Natural killer cell (primary cell): Measurements from ENCODE around the gene GKAP1. TPM values are rescaled to one million over a fixed set of nuclear protein-coding genes. Genes with fewer than 3 reads are reported as not detected.
"Not testable (repeated sequence)": the region's sequence is repeated elsewhere in the genome, so short reads cannot be mapped to it uniquely, and the experiment has no call there.

ENCODE experiments used
- ATAC-seq, 3 donors: fragments of 150-1000 bp in 2 of 3; fragments of 200-7000 bp in 1 of 3; cut with Tn5 transposase; 1 replicate in 1 of 3; 2 replicates in 2 of 3; pipeline ENCODE4 v1.10.0; 2021; ENCODE audit warnings: mild to moderate bottlenecking in 2 of 3, moderate library complexity in 2 of 3
- DNase-seq, 2 donors: peaks; one replicate each; pipeline versions ENCODE4 v3.0.0 to v3.0.0-alpha.2; 2013 to 2021; ENCODE audit warnings: mixed read lengths in 1 of 2
- H3K27ac ChIP-seq: one replicate; pipeline ENCODE4 v1.5.1; 2013; ENCODE audit warnings: mild to moderate bottlenecking, low read length
- H3K27me3 ChIP-seq: one replicate; pipeline ENCODE4 v1.6.1; 2013; ENCODE audit warnings: low read length; ENCODE audit not compliant: control insufficient read depth, insufficient read depth
- H3K36me3 ChIP-seq: one replicate; pipeline ENCODE4 v1.6.1; 2013; ENCODE audit warnings: low read length; ENCODE audit not compliant: control insufficient read depth, insufficient read depth
- H3K4me1 ChIP-seq: one replicate; pipeline ENCODE4 v1.6.1; 2013; ENCODE audit warnings: low read length; ENCODE audit not compliant: control insufficient read depth, insufficient read depth
- H3K4me3 ChIP-seq: one replicate; pipeline ENCODE4 v1.5.1; 2013; ENCODE audit warnings: low read length
- H3K9me3 ChIP-seq: one replicate; pipeline ENCODE4 v1.6.1; 2013; ENCODE audit warnings: low read length; ENCODE audit not compliant: control insufficient read depth, insufficient read depth
- H3K27ac Mint-ChIP-seq, 2 donors: one replicate each; pipeline ENCODE4 v1.8.0; 2022; ENCODE audit warnings: mild to moderate bottlenecking in 2 of 2, mixed read lengths in 2 of 2, moderate library complexity in 1 of 2
- H3K27me3 Mint-ChIP-seq, 2 donors: one replicate each; pipeline ENCODE4 v1.8.0; 2022; ENCODE audit warnings: low read depth in 2 of 2, mixed read lengths in 2 of 2
- H3K36me3 Mint-ChIP-seq: one replicate; pipeline ENCODE4 v1.8.0; 2022; ENCODE audit warnings: mixed read lengths
- H3K4me1 Mint-ChIP-seq, 2 donors: one replicate each; pipeline ENCODE4 v1.8.0; 2022; ENCODE audit warnings: mixed read lengths in 2 of 2
- H3K4me3 Mint-ChIP-seq: one replicate; pipeline ENCODE4 v1.8.0; 2022; ENCODE audit warnings: mild to moderate bottlenecking, moderate library complexity, mixed read lengths
- H3K9me3 Mint-ChIP-seq, 2 donors: one replicate each; pipeline ENCODE4 v1.8.0; 2022; ENCODE audit warnings: mixed read lengths in 2 of 2
- WGBS: methylation state at CpG from one replicate; pipeline ENCODE4 v1.1.7; 2013; ENCODE audit warnings: missing lambda C conversion rate; ENCODE audit not compliant: insufficient coverage; 5-methylcytosine and 5-hydroxymethylcytosine counted together
- intact Hi-C: fragments of 100-400 bp; cut with micrococcal nuclease; formaldehyde crosslinking; loops from one replicate; pipeline ENCODE4 v1.14.2; 2022
- total RNA-seq, 4 donors: library from RNA; stranded (reverse); fragments of 120-200 nt in 1 of 4; gene quantifications; one replicate each; pipeline versions ENCODE4 v1.2.3 to v1.2.4, GENCODE V29; 2013 to 2022

Gene GKAP1
- 1 to 10 TPM; 4.0 to 9.4 (median 5.6) TPM for total RNA-seq
- total RNA-seq (2013) = 13.9 TPM

GRCh38 chr9:83817356-83818278 lies at the start of gene GKAP1:
Gene GKAP1 (minus strand): TSS chr9:83817769. CDS start chr9:83806517, 11,252 bp downstream.
- not testable (repeated sequence) for H3K9me3 ChIP-seq, H3K36me3 ChIP-seq, H3K27me3 ChIP-seq, H3K4me1 ChIP-seq, H3K36me3 Mint-ChIP-seq, H3K27me3 Mint-ChIP-seq, H3K9me3 Mint-ChIP-seq
- 0% methylated on average over 100 of the region's 103 CpGs for WGBS
- H3K27ac ChIP-seq = peak within 1 kb of the TSS; percentile 93
- Mint-ChIP-seq H3K27ac (peak within 1 kb of the TSS; percentile 79 to 84), H3K4me3 (peak within 1 kb of the TSS; percentile 93), H3K4me1 (peaks cover 6 to 14% of the 10 kb centered on the region in 2 donors)
- ATAC-seq (peak; percentile 82 to 92 (median 87)), DNase-seq (peak; percentile 72 to 91)
- peak within 1 kb of the TSS; percentile 58 for H3K4me3 ChIP-seq
- intact Hi-C loops = loop anchor here (1.0 to 5.0 kb wide), 2 partner anchors 109 to 195 kb away; partner anchors contain the start of gene IDNK

DNA sequence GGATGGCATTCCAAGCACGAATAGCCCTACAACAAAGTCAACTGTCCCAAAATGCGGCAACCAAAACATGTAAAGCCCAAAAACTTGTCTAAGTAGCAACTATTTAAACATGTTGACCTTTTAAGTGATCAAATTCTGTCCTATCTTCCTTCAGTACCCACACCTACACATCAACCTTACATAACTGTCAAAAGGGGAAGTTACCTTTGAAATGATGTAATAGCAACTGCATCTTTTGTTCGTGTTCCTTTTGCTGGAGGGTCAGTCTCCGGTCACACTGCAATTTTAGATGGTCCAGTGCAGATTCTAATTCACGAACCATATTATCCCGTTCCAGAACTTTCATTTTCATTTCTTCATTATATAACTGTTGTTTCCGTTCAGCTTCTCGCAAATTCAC lies 32.3 kb upstream of the GKAP1 start:
- H3K27ac ChIP-seq, ATAC-seq, H3K9me3 Mint-ChIP-seq, intact Hi-C loops, H3K36me3 ChIP-seq, H3K9me3 ChIP-seq, DNase-seq, H3K36me3 Mint-ChIP-seq, H3K4me3 Mint-ChIP-seq, H3K4me1 ChIP-seq, H3K27me3 Mint-ChIP-seq, H3K4me1 Mint-ChIP-seq, H3K27me3 ChIP-seq, H3K27ac Mint-ChIP-seq, H3K4me3 ChIP-seq: not testable (repeated sequence)
- WGBS = 91% methylated on average over 6 of the region's 8 CpGs

DNA sequence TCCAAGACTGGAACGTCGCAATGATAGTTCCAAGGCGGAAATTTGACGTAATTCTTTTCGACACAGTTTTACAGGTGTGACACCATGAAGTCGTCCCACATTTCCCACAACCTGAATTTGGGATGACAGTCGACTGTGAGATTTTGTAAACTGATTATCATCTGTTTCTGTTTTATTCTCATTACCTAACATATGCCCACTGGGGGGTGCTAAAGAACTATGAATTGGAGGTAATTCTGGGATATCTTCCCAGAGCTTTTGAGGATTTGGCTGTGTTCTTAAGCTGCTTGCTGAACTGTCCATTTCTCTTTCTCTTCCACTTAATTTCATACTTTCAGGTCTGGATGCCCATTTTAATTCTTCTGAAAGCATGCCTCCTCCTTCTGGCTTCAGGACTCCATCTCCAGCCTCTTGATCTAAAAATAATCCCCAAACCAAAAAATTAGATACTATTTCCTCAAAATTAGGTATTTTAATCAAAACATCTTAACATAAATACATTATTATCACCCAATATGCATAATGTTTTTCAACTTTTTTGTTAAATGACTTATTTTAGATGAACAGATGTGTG lies 19.6 kb upstream of the GKAP1 start:
- H3K27me3 ChIP-seq, DNase-seq, H3K36me3 Mint-ChIP-seq, H3K36me3 ChIP-seq, H3K27ac Mint-ChIP-seq, H3K4me3 Mint-ChIP-seq, H3K4me1 Mint-ChIP-seq, H3K27ac ChIP-seq, H3K9me3 Mint-ChIP-seq, ATAC-seq, H3K4me3 ChIP-seq, intact Hi-C loops, H3K27me3 Mint-ChIP-seq, H3K4me1 ChIP-seq, H3K9me3 ChIP-seq: not testable (repeated sequence)
- WGBS = 58% methylated on average over 2 of the region's 7 CpGs

GRCh38 chr9:83830426-83831071 lies 13.0 kb upstream of the GKAP1 start:
- H3K4me1 ChIP-seq, DNase-seq, H3K9me3 ChIP-seq, intact Hi-C loops, H3K36me3 Mint-ChIP-seq, H3K9me3 Mint-ChIP-seq, H3K27ac ChIP-seq, H3K4me3 Mint-ChIP-seq, ATAC-seq, H3K4me1 Mint-ChIP-seq, H3K36me3 ChIP-seq, H3K27ac Mint-ChIP-seq, H3K27me3 ChIP-seq, H3K4me3 ChIP-seq: not testable (repeated sequence)
- peaks cover 6 to 24% of the 10 kb centered on the region in 2 donors for H3K27me3 Mint-ChIP-seq
- WGBS = 91% methylated on average over 3 of the region's 5 CpGs

DNA sequence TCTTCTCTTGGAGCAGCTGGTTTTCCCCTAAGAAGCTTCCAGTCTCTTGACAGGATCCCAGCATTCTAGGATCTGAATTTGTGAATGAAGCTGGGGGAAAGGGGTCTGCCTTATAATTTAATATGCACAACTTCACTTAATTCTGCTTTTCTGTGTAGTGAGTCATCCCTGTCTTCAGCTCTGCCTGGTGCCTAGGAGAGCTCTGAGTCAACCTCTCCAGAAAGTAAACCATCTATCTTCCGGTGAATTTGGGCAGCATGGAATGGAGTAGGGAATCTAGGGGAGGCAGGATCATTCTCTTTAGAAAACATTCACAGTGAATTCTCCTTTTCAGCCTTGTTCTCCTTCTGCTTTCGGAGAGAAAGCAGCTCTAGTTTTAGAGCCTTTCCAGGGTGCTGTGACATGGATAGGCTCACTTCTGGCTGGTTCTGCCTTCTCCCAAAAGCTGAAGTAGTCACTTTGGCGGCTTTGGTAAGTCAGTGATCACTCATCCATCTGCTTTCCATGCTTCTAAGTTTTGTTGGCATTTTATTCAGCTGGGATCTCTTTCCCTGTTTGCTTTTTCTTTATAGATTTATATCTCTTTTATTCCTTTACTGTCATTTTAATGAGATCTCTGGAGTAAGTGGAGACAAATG lies 7.5 kb upstream of the GKAP1 start:
- H3K9me3 Mint-ChIP-seq, H3K36me3 ChIP-seq, ATAC-seq, H3K9me3 ChIP-seq, H3K27ac ChIP-seq, H3K27ac Mint-ChIP-seq, H3K4me3 ChIP-seq, H3K27me3 ChIP-seq, intact Hi-C loops, H3K4me1 ChIP-seq, H3K4me1 Mint-ChIP-seq, H3K4me3 Mint-ChIP-seq, DNase-seq, H3K36me3 Mint-ChIP-seq: not testable (repeated sequence)
- 67% methylated on average over 3 of the region's 3 CpGs for WGBS
- peaks cover 6 to 24% of the 10 kb centered on the region in 2 donors for H3K27me3 Mint-ChIP-seq

DNA sequence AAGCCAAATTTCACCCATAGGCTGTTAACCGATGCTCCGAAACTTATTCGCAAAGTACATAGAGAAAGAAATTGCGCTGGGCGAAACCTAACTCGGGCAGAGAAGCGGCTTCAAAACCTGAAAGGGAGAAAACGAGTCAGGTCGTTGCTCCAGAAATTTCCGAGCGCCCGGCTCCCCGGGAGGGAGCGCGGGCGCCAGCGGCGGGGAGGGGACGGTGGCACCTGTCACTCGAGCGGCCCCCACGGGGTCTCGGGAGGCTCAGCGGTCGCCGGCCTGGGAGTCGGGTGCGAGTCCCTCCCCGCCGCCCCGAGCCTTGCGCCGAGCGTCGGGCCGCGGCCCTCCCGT lies 586 bp downstream of the GKAP1 start:
- peak overlapping the region; percentile 58 for H3K4me3 ChIP-seq
- not testable (repeated sequence) for DNase-seq, H3K27me3 ChIP-seq, H3K9me3 Mint-ChIP-seq, H3K9me3 ChIP-seq, H3K36me3 Mint-ChIP-seq, H3K27me3 Mint-ChIP-seq, ATAC-seq, H3K4me1 ChIP-seq, H3K36me3 ChIP-seq
- Mint-ChIP-seq H3K4me1 (peaks cover 6 to 14% of the 10 kb centered on the region in 2 donors), H3K27ac (peak overlapping the region; percentile 79 to 84), H3K4me3 (peak overlapping the region; percentile 93)
- H3K27ac ChIP-seq = peak overlapping the region; percentile 64
- intact Hi-C loops = loop anchor here (1.0 to 5.0 kb wide), 2 partner anchors 109 to 195 kb away; partner anchors contain the start of gene IDNK
- WGBS = under 1% methylated on average over 38 of the region's 38 CpGs

- H3K27ac Mint-ChIP-seq, DNase-seq: not testable (repeated sequence)
Measured at GRCh38 chr9:83815120-83815519, 2.4 kb downstream of the GKAP1 start.

More at GRCh38 chr9:83815120-83815519, 2.4 kb downstream of the GKAP1 start:
- H3K9me3 Mint-ChIP-seq, H3K4me3 ChIP-seq, H3K27me3 ChIP-seq, H3K27me3 Mint-ChIP-seq, H3K27ac ChIP-seq, H3K36me3 Mint-ChIP-seq, H3K9me3 ChIP-seq, ATAC-seq, H3K36me3 ChIP-seq, H3K4me1 ChIP-seq: not testable (repeated sequence)
- intact Hi-C loops = loop anchor here (5.0 kb wide), 1 partner anchor 193 kb away; the partner anchor contains the start of gene IDNK
- H3K4me1 Mint-ChIP-seq = peaks cover 6 to 14% of the 10 kb centered on the region in 2 donors
- 94% methylated on average over 4 of the region's 4 CpGs for whole genome bisulfite sequencing
- H3K4me3 Mint-ChIP-seq = peak overlapping the region; percentile 25
